LNCAP (cell line): Measurements from ENCODE around the gene TSR3.

Source experiments
- CTCF ChIP-seq: fragments of 450-650 bp; IDR thresholded peaks from 2 replicates; pipeline ENCODE4 v1.5.1; 2017; ENCODE audit warnings: mild to moderate bottlenecking

The TSR3 gene

GRCh38 chr16:1320658-1321240 is 30.9 kb downstream of the TSR3 start:
- no peak for TF ChIP-seq CTCF

GRCh38 chr16:1320097-1320496 is 31.6 kb downstream of the TSR3 start:
- TF ChIP-seq CTCF, result no peak

GRCh38 chr16:1319041-1319440 is 32.6 kb downstream of the TSR3 start:
- no peak for TF ChIP-seq CTCF

GRCh38 chr16:1318268-1318545 is 33.5 kb downstream of the TSR3 start:
- TF ChIP-seq CTCF, result no peak

- no peak for TF ChIP-seq CTCF
These were observed 34.0 kb downstream of the TSR3 start for GRCh38 chr16:1317479-1318267.

- no peak for TF ChIP-seq CTCF
These were observed 35.7 kb downstream of the TSR3 start for GRCh38 chr16:1316033-1316405.

- no peak for TF ChIP-seq CTCF
These were observed 36.3 kb downstream of the TSR3 start for GRCh38 chr16:1315081-1316032.
